ENCODE results near the gene TAF4.
"Not testable (repeated sequence)": the region's sequence is repeated elsewhere in the genome, so short reads cannot be mapped to it uniquely, and the experiment has no call there.

TAF4 gene

GRCh38 chr20:62003567-62004405, 61.9 kb downstream of the TAF4 start:
- DNase-seq (ENCODE audit: low spot score) = no peak

GRCh38 chr20:62002882-62003480, 62.7 kb downstream of the TAF4 start:
- DNase-seq (ENCODE audit: low spot score) = no peak

- DNase-seq (ENCODE audit: low spot score) = no peak
These were observed 64.4 kb downstream of the TAF4 start for GRCh38 chr20:62001178-62001715.

- DNase-seq (ENCODE audit: low spot score) = no peak
These were observed 67.1 kb downstream of the TAF4 start for GRCh38 chr20:61998343-61999121.

GRCh38 chr20:61997891-61998290, 67.8 kb downstream of the TAF4 start:
- DNase-seq (ENCODE audit: low spot score) = no peak

- no peak for DNase-seq (ENCODE audit: low spot score)
These were observed 68.3 kb downstream of the TAF4 start for GRCh38 chr20:61997372-61997771.

- DNase-seq (ENCODE audit: low spot score) = no peak
These were observed 71.1 kb downstream of the TAF4 start for GRCh38 chr20:61994546-61994945.

- DNase-seq (ENCODE audit: low spot score) = no peak
These were observed 72.6 kb downstream of the TAF4 start for GRCh38 chr20:61993058-61993457.

- DNase-seq (ENCODE audit: low spot score) = no peak
These were observed 74.2 kb downstream of the TAF4 start for GRCh38 chr20:61991476-61991875.

GRCh38 chr20:61990484-61990883, 75.2 kb downstream of the TAF4 start:
- DNase-seq (ENCODE audit: low spot score) = no peak

GRCh38 chr20:61989741-61990140, 75.9 kb downstream of the TAF4 start:
- DNase-seq (ENCODE audit: low spot score) = no peak

- no peak for DNase-seq (ENCODE audit: low spot score)
These were observed 77.0 kb downstream of the TAF4 start for GRCh38 chr20:61988665-61989064.

GRCh38 chr20:61986762-61987321, 78.8 kb downstream of the TAF4 start:
- no peak for DNase-seq (ENCODE audit: low spot score)

- DNase-seq (ENCODE audit: low spot score) = no peak
These were observed 80.6 kb downstream of the TAF4 start for GRCh38 chr20:61985096-61985495.

- DNase-seq (ENCODE audit: low spot score) = not testable (repeated sequence)
These were observed 81.2 kb downstream of the TAF4 start for GRCh38 chr20:61984431-61984830.

GRCh38 chr20:61983965-61984364, 81.7 kb downstream of the TAF4 start:
- no peak for DNase-seq (ENCODE audit: low spot score)

GRCh38 chr20:61982951-61983315, 82.7 kb downstream of the TAF4 start:
- no peak for DNase-seq (ENCODE audit: low spot score)

- DNase-seq (ENCODE audit: low spot score) = no peak
These were observed 83.3 kb downstream of the TAF4 start for GRCh38 chr20:61982191-61982950.

- DNase-seq (ENCODE audit: low spot score) = not testable (repeated sequence)
These were observed 84.0 kb downstream of the TAF4 start for GRCh38 chr20:61981691-61982090.

GRCh38 chr20:61980647-61981583, 84.8 kb downstream of the TAF4 start:
- DNase-seq (ENCODE audit: low spot score) = peak; percentile 91
